ENCODE results near the gene SPECC1.
"Not testable (repeated sequence)": the region's sequence is repeated elsewhere in the genome, so short reads cannot be mapped to it uniquely, and the experiment has no call there.

The SPECC1 gene

DNA sequence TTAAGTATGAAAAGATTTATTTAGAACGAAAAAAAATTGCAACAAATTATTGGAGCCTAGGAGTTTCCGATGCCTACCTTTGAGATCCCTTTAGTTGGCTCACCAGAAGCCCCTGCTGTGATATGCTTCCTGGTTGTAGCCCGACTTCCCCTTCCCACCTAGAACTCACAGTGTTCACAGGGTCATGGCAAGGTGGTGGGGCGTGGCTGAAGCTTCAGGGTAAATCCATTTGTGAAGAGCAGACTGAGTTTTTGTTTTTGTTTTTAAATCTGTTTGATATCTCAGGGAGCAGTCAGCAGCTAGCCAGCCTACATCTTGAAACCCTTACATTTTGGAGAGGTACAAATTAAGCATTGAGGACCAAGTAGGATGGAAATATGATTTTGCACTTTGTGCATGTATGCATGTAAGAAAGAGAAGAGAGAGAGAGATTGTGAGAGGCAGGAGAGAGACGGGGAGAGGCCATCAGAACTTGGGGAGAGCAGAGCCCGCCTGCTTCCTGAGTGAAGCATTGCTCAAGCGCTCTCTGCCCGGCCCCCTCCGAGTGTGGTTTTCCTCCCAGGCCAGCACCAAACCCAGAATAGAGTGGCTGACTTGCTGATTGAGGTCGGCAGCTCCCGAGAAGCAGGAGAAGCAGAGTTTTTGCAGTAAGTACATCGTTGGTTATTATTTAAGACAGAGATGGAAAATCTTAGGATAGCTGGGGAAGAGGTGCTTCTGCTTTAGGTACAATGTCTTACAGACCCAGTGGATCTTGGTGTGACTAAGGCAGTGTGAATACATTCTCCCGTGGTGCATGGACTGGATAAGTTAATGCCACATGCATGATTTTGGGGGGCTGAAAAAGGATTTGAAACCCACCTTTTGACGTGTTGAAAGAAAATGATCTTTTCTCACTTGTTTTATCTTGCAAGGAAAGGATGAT lies 64.2 kb downstream of the SPECC1 start:
- no peak for DNase-seq

DNA sequence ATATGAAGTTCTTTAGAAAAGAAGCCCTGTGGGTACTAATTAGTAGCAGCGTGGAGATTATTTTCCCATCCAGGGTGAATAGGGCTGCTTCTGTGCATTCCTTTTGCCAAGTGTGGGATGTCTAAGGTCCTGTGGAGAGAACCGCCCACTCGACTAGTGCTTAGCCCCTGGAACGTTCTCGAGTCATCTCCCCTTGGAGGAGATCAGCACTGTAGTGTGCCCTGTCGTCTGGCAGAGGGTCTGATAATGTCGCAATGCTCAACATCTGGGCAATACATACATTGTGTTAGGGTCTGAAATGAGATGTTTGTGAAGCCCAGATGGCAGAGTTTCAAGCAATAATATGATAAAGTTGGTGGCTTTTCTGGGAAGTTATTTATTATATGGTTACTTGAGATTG lies 64.8 kb downstream of the SPECC1 start:
- DNase-seq, result no peak

DNA sequence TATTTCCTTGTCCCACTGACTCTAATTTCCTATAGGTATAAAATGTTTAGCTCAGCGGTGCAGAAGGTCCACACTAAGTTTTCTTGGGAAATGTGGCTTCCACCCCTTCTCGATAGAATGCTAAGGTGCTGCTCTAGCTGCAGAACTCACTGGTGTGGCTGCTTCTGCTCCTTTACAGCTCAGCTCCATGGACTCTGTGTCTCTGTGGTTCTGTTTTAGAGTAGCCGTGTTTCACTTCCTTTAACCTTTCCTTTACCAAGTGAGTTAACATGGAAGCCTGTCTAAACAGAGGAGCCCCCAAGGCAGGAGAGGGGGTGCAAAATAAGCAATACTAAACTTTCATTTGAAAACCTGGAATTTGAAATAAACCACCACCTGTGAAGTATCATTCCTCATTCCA lies 65.3 kb downstream of the SPECC1 start:
- no peak for DNase-seq

DNA sequence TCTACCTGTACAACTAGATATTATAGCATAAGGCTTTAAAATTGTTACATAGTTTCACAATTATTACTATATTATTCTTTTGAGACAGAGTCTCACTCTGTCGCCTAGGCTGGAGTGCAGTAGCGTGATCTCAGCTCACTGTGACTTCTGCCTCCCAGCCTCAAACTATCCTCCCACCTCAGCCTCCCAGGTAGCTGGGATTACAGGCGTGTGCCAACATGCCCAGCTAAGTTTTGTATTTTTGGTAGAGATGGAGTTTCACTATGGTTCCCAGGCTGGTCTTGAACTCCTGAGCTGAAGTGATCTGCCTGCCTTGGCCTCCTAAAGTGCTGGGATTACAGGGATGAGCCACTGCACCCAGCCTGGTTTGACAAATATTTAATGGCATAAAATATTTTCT lies 67.0 kb downstream of the SPECC1 start:
- not testable (repeated sequence) for DNase-seq

DNA sequence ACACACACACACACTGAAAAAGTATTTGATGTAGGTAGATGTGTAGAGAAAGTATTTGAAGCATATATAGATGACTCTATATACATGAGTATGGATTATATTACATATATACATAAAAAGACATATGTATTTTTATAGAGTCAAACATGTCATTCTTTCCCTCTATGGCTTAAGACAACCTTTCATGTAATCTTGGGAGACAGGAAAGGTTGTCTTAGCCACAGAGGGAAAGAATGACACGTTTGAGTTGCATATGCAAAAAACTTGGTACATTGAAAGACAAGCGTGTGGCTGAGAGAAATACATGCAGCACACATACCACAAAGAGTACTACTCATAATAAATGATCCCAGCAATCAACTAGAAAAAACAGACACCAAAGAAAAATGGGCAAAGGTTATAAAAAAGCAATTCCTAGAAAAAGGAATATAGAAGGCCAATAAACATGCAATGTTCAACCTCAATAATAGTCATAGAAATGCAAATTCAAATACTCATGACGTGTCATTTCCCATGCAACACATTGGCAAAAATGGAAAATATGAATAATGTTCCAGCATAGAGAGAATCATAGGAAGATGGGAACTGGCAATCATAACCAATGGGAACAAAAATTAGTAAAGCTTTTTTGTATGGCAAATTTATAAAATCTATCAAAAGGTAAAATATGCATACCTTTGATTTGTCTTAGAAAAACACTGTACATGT lies 69.0 kb downstream of the SPECC1 start:
- no peak for DNase-seq

DNA sequence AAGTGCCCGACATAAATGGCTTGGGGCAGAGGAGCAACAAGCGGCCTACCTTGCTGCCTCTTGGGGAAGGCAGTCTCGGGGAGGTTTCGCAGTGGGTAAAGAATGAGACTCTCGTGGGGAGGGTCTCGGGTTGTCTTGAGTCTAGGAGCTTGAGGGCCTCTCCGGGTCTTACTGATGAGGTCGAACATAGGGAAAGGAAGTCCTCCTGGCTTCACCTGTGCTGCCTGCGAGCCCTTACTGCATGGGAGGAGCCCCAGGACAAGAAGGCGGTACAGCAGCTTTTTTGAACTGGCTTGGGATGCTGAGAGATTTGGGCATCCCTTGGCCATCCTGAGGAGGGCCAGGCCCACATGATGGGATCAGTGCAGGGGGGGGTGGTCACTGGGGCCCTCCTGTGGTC lies 71.4 kb downstream of the SPECC1 start:
- DNase-seq, result no peak

DNA sequence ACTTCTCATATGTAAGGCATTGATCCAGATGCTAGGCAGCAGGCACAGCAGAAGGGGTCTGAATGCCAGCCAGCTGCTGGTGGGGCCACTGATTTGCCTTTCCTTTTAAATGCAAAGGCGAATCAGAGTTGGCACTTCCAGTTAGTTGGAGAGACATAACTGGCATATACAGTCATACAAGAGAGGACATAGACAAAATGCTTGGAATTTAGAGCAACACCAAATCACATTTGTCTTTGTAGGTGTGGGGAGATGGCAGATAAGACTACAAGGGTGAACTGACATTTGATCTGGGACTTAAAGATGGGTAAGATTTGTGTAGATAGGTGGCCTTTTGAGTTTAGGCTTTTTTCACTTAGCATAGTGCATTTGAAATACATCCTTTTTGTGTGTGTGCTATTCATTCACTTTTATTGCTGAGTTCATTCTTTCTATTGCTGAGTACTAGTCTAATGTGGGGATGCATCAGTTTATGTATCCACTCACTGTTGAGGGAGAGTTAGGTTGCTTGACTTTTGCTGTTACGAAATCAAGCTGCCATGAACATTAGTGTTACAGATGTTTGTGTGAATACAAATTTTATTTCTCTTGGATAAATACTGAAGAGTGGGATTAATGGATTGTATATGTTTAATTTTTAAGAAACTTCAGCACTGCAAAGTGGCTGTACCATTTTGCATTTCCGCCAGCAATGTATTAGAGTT lies 74.1 kb downstream of the SPECC1 start:
- DNase-seq, result no peak

DNA sequence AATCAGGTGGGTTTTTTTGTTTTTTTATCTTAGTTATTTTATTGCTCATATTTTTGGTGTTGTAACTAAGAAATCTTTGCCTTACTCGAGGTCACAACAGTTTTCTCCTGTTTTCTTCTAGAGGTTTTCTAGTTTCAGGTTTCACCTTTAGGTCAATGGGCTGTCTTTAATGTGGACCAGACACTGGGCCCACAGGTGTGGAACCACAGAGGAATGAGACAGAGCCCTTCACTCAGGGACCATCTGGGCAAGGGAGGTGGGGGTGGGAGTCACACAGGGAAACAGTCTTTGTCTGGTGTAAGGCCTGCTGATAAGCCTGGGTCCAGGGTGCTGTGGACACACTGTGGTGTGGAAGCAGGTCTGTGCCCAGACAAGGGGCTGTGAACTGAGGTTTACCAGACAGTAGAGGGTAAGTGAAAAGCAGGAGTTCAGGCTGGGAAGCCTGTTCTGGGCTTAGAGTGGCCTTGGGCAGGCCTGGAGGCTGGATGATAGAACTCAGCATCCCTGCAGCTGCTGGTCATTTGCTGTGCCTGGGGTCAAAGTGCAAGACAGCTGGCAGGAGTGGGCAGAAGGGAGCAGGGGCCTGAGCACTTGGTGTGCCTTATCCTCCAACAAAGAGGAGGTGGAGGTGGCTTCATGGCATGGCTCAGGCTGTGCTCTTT lies 75.6 kb downstream of the SPECC1 start:
- no peak for DNase-seq

DNA sequence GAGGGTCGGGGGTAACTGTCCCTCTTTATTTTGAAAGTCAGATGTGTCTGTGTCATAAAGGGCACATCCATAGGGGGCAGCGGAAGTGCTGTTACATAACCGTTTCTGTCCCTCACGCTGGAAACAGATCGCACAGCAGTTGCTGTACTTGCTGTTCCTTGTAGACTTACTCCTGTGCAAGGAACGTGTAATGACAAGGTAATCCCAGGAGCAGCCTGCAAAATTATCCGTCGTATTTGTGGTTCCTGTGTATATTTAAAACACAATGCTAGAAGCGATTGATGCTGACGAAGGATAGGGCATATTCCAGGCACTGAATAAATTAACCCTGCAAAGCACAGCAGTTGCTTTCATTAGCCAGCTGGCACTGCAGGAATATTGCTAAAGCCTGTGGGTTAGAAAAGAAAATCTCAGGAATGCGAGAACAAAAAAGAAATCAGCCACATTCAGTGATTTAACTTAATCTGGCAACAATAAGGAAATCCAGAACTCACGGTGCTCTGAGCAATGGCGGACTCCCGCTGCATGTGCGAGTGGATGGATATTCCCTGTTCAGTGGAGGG lies 76.2 kb downstream of the SPECC1 start:
- DNase-seq, result no peak

DNA sequence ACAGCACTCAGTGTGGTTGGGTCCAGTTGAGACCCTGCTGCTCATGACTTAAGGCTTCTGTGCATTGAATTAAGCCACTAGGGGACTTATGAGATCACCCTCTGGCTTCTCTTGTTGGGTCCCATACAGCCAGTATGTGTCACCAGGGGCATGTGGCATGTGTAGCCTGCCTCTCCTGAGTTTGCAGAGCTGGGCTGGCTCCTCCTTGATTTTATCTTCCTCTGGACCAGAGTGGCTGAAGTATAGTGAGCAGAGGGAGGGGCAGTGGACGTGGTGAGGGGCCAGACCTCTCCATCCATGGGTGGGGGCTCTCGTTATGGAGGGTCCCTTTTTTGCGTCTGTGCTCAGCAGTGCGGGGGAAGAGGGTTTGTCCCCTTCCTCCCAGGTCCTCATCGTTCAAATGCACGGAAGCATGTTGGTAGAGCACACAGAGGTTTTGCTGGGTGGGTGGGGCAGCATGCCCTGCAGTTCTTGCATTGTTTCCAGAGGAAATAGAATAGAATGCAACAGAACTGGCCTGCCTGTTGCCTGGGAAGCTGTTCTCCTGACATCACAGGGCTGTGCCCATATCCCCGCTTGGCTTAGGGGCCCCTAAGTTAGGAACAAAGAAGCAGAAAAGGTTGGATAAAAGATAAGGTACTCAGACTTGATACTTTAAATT lies 77.4 kb downstream of the SPECC1 start:
- DNase-seq, result no peak

DNA sequence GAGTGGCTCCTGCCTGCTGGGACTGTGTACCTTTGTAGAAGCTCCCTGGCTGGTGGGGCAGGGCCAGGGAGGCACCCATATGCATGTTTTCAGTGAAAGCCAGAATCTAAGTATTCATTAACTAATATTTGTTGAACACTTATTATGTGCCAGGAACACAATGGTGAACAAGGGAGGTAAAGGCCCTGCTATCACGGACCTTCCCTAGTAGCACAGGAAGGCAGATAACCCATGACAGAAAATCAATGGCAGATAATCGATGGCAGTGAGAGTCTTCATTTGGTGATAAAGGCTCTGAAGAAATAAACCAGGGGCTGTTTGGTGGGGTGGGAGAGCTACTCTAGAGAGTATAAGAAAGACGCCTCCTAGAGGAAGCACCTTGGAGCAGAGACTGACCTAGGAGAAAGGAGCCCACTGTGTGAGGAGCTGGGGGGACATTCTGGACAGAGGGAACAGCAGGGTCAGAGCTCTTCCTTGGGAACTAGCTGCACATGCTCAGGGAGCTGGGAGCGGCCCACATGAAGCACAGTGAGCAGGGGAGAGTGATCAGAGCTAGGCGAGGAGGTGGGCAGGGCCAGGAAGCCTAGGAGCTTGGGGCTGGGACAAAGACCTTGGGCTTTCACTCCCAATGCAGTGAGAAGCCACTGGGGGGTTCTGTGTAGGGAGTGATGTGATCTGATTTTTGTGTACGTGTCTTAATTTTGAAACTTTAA lies 78.5 kb downstream of the SPECC1 start:
- DNase-seq, result no peak

DNA sequence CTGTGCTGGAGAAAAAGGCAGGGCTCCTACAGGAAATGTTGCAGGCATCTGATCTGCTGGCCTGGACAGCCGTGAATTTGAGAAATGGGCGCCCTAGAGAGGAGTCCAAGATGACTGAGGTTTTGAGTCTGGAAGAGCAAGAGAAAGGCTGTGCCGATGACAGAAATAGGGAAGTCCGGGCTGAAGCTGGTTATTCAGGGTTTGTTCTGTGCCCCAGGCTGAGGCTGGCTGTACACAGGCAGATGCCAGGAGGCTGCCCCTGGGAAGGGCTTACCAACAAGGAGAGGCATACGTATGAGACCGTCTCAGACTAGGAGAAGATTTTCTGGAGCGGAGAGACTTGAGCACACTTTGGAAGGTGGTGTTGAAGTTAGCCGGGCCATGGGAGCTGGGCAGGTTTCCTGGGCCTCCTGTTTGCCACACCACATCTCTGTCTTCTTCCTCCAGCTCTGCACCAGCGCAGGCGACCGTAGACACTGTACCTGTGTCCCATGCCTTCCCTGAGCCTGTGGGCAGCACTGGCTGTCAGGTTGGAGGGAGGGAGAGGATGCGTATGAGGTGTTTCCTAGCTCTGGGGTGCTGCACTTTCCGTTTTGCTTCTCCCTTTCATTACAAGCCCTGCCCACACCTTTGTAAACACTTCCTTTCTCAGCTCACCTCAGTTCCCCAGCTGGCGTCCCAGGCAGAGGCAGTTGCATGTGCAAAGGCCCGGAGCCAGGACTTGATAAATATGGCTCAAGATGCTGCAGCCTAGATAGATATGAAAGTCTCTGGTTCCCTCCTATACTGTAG lies 80.8 kb downstream of the SPECC1 start:
- DNase-seq, result no peak

DNA sequence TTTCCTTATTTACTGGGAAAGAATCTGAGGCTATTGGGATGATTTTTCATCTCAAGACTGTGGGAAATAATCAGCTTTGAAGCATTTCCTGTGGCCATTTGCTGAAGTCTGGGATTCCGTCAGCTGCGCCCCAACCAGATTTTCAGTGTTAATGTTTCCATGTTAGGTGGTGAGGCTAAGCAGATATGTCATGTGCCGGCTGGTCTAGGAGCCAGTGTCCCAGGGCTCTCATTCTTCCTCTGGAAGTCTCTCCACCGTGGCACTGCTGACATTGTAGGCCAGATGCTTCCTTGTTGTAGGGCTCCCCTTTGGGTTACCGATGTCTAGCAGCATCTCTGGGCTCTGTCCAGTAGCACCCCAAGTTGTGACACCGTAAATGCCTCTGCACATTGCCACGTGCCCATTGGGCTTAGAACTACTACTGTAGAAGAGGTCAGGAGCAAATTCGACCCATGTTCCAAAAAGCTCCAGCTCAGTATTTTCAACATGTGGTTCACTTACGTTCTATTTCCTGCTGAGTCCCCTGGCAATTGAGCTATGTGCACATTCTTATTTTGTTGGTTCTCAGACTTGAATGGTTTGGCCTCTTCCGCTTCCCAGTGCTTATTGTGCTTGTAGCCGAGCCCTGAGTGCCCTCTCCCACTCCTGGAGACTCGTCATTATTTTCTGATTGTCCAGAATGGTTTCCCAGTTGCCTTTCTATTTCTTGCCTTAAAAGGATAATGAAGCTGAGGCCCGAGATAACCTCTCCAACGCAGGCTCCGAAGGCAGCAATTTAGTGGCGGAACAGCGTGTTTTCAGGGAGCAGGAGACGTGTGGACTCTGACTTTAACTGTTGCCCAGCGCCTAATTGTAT lies 82.2 kb downstream of the SPECC1 start:
- no peak for DNase-seq

DNA sequence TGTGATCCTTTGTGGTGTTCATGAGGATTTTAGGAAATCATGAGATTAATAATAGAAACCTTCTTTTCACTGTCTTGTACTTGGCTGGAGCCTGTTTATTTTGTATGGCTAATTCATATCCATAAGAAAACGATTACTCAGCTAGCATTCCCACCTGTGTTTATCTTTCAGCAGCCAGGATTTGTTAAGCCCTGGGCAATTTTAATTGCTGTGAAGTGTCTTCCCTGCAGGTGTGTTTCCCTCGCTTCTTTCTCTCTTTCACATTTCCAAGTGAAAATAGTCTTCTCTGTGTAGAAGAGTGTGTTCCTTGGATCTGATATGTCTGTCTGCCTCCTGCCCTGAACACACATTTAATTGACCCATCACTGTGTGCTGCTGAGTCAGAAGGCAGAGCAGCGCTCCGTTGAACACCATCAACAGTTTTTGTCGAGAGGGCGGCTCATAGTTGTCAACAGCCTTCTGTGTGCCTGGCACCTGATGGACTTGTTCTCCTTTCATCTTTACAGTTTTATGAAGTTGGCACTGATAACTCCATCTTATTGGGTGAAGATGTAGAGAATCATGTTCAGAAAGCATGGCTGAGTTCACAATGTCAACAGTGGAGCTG lies 83.2 kb downstream of the SPECC1 start:
- peak; percentile 31 for DNase-seq

DNA sequence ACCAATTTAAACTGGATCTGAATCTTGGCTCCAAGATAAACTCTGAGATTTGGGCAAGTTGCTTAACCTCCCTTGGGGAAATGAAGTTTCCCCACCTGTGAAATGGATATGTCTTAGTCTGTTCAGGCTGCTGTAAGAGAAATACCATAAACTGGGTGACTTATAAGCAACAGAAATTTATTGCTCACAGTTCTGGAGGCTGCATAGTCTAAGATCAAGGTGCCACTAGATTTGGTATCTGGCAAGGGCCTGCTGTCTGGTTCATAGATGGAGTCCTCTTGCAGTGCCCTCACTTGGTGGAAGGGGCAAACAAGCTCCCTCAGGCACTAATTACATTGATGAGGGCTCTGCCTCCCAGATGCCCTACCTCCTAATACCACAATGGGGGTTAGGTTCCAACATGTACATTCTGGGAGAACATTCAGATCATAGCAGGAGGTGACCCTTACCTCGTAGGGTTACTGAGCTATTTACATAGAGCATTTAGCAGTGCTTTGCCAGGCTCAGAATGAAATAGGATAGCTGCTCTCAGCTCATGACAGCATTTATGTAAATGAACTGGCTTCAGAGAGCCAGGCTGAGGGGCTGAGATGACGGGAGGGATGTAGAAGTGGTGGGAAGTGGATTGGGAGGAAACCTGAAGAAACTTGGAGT lies 83.9 kb downstream of the SPECC1 start:
- peak; percentile 51 for DNase-seq

DNA sequence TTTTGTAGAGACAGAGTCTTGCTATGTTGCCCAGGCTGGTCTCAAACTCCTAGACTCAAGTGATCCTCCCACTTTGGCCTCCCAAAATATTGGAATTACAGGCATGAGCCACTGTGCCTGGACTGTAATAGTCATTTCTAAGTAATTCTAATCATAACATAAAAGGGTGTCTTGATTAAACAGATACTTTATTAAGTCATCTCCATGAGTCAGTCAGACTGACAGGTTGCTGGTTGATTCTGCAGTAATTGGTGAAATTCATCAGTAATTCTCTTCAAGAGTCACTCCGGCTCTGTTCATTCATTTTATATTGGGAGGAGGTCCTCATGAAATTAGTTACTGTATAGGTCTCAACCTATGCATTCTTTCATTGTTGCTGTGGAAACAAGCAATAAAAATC lies 85.6 kb downstream of the SPECC1 start:
- no peak for DNase-seq

DNA sequence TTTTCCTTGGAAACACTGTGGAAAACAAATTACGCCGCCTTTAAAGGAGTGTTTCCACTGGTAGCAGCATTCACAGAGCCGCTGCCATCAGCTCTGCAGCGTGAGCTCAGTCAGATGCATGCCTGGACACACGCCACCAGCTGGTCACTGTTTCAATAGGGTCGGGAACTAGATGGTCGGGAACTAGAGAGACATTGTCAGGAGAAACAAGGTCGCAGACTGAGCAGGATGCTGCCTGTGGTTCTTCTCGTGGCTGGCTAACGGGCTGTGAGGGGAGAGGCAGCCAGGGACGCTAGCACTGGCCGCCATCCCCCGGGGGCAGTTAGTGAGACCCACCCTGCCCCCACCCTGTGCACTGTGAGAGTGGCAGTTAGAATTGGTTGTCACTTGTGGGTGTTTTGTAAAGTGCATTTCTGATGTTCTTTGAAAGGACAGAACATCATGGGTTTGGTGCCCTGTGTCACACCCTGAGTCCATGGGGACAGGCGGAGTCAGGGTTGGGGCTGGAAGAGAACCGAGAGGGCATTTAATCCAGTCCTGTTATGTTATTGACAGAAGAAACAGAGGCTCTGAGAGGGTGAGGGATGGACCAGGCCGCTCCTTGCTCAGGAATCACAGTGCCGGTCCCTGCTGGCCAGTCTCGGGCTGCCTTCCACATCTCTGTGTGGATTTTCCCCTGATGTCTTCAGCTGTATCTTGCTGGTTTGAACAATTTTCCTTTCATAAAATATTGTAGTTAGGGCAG lies 86.3 kb downstream of the SPECC1 start:
- DNase-seq, result peak; percentile 50

DNA sequence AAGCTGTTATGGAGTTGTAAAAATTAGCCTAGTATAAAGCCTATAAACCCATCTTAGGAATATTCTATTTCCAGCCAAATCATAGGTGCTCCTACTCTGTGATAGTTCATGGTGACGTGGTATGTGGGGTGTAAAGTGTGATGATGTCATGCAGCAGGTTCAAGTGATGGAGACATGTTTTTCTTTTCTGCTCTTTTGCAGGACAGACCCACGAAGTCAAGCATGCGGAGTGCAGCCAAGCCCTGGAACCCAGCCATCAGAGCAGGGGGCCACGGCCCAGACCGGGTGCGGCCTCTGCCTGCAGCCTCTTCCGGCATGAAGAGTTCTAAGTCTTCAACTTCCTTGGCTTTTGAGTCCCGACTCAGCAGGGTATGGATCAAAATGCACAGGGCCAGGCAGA lies 87.3 kb downstream of the SPECC1 start:
- DNase-seq, result no peak

Data from NCI-H1092 (cell line).